A204.1 (cell line): ENCODE results near the gene ITM2C.

ENCODE experiments used
- FAIRE-seq: peaks from 2 replicates; lab custom pipeline; 2012; peaks lifted over from hg19 to GRCh38; lab: Jason Lieb, UNC

ITM2C gene

GRCh38 chr2:230893841-230894781 lies 29.4 kb downstream of the ITM2C start:
- no peak for FAIRE-seq

- FAIRE-seq: no peak
Observed at GRCh38 chr2:230895536-230896345, 31.0 kb downstream of the ITM2C start.

GRCh38 chr2:230896346-230897115 lies 31.8 kb downstream of the ITM2C start:
- no peak for FAIRE-seq

- FAIRE-seq: no peak
Observed at GRCh38 chr2:230898016-230898712, 33.4 kb downstream of the ITM2C start.

- FAIRE-seq: no peak
Observed at GRCh38 chr2:230898713-230899091, 34.0 kb downstream of the ITM2C start.

- FAIRE-seq: no peak
Observed at GRCh38 chr2:230899287-230899686, 34.5 kb downstream of the ITM2C start.

- no peak for FAIRE-seq
Observed at GRCh38 chr2:230899786-230900185, 35.0 kb downstream of the ITM2C start.

- FAIRE-seq: no peak
Observed at GRCh38 chr2:230900336-230900995, 35.7 kb downstream of the ITM2C start.

GRCh38 chr2:230901006-230901405 lies 36.3 kb downstream of the ITM2C start:
- FAIRE-seq: no peak

- FAIRE-seq: no peak
Observed at GRCh38 chr2:230902180-230902899, 37.6 kb downstream of the ITM2C start.

- no peak for FAIRE-seq
Observed at GRCh38 chr2:230903231-230904150, 38.7 kb downstream of the ITM2C start.

- FAIRE-seq: no peak
Observed at GRCh38 chr2:230904856-230905447, 40.2 kb downstream of the ITM2C start.

GRCh38 chr2:230905448-230906421 lies 41.0 kb downstream of the ITM2C start:
- FAIRE-seq: no peak

GRCh38 chr2:230906471-230907230 lies 41.9 kb downstream of the ITM2C start:
- FAIRE-seq: no peak

GRCh38 chr2:230907361-230908091 lies 42.8 kb downstream of the ITM2C start:
- FAIRE-seq: no peak

GRCh38 chr2:230908092-230908594 lies 43.4 kb downstream of the ITM2C start:
- FAIRE-seq: no peak
